GM18505 (cell line): ENCODE measurements around the gene TM9SF2.
"Not testable (repeated sequence)": the region's sequence is repeated elsewhere in the genome, so short reads cannot be mapped to it uniquely, and the experiment has no call there.

Source experiments
- ATAC-seq: cut with Tn5 transposase; IDR thresholded peaks from one replicate; pipeline ENCODE4 v1.9.1; 2021; ENCODE audit not compliant: unreplicated experiment
- POLR2A ChIP-seq: IDR thresholded peaks from 4 replicates; pipeline ENCODE4 v1.6.1; 2011; ENCODE audit warnings: borderline replicate concordance; ENCODE audit not compliant: insufficient read depth, insufficient read length; ENCODE audit errors: extremely low read depth

Gene TM9SF2

DNA sequence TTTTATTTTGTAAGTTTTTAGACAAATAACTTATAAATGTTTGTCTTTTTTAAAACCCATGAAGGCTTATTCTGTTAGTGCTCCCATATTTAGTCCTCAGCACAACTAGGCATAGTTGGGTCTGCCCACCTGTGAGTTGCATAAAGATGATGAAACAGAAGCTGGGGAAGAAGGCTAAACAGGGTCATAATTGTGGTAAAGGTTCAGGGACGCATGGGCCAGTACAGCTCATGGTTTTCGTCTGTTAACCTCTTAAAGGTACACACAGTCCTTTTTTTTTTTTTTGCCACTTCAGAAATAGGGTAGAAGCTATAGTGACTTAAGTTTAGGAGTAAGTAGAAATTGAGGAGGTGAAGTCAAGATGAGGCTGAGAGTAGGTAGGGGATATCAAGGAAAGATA, 58.3 kb downstream of the TM9SF2 start:
- ATAC-seq = no peak
- TF ChIP-seq POLR2A = no peak

DNA sequence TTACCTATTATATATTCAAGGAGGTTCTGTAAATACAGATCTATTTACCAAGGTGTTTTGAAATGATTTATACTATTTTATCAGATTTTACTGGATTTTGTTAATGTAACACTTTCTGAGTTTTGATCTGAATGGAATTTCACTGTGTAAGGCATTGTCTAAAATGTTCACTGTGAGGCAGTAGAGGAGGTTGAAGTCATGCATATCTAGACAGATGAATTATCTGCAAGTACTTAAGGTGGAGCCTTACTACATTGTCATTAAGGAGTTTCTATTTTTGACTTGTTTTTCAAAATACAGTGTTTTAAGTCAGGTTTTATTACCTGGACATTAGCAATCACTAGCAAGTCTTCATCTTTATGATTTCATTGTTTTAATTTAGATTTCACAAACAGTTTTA, 62.1 kb downstream of the TM9SF2 start:
- TF ChIP-seq POLR2A = no peak
- no peak for ATAC-seq

DNA sequence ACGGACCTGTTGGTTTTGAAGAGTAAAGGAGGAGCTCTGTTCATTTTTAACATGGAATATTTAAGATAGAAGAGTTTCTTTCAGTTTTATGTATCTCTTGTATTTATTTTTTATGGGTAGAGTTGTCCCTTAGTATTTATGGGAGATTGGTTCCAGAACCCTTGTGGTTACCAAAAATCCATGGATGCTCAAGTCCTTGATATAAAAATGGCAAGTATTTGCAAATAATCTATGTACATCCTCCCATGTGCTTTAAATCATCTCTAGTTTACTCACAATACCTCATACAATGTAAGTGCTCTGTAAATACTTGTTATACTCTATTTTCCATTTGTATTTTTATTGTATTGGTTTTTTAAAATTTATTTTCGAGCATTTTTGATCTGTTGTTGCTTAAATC, 63.1 kb downstream of the TM9SF2 start:
- no peak for ATAC-seq
- TF ChIP-seq POLR2A = no peak

DNA sequence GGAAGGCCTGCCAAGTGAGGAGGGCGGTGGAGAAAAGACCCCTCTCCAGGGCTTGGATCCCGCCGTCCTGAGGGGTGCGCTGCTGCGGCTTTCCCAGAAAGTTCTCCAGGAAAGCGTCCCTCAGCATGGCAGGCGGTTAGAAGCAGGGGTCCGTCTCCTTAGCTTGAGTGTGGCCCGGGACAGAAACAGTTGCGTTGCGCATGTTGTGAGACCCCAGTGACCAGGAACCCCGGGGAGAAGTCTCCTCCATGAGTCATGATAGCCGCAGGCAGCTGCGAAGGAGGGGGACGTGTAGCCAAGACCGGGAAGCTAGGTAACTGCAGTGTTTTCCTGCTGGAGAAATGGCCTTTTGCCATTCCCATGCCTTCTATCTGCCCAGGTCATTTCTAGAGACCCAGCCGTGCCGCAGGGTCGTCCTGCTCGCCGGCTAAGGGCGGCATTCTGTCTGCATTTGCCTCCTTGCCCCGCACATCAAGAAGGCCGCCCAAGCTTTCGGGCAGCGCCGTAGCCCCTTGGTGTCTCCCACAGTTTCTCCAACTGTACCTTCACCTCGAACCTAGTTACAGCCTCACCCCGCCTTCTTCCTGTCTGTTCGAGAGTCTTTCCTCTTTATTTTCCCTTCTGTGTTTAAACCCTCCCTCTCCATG, 64.3 kb downstream of the TM9SF2 start:
- no peak for ATAC-seq
- TF ChIP-seq POLR2A = peak; percentile 42

DNA sequence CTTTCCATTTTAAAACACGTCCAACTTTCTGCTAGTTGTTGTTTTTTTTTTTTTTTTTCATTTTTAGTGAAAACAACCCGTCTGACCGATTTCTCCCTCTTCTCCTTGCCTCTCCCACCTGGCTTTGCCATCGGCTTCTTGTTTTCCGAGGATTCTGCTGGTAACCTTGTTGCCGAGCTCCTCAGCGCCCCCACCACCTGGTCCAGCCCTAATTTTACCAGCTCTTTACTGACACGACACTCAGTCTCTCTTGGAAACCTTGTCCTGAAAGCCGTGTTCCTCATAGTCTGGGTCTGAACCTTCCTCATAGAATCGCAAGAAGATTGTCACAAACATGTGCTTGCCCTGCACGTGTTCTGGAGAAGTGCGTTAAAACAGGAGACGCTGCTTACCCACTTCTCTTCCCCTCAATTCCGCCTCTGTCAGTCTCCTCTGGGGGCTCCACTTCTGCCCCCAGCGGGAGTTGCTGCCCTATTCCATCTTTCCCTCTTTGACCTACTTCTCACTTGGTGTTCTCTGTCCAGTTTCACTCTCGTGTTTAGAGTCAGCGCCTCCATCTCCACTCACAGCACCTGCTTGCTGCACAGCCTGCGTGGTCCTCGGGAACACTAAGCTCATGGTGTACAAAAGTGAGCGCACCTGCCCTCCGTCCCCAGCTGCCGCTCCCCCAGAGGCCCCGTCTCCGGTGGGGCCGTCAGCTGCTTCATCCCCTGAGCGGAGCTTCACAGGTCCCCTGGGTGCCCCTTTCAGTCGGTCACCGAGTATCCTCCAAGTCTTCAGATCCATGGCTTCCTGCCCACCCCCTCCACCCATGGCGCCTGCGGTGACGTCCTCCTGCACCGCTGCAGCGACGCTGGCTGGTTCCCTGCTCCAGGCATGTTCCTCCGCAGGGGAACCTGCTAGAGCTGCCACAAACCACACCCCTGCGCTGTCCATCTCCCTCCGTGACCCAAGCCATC, 65.1 kb downstream of the TM9SF2 start:
- no peak for ATAC-seq
- no peak for TF ChIP-seq POLR2A

DNA sequence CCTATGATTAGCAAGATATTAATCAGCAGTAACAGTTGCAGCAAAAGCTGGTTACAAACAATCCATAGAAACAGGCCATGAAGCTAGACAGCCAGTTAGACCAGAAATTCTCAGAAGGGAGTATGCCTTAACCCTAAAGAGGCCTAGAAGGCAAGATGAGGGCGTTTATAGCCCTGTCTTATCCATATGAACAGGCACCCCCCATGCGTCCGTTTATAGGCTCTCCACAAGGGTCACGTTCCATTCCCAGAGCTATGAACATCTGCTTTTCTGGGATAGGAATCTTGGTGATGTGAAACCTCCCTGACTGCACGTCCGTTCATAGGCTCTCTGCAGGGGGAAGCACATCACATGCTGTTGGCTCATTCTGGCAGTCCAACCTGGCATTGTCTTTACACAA, 67.6 kb downstream of the TM9SF2 start:
- ATAC-seq = not testable (repeated sequence)

DNA sequence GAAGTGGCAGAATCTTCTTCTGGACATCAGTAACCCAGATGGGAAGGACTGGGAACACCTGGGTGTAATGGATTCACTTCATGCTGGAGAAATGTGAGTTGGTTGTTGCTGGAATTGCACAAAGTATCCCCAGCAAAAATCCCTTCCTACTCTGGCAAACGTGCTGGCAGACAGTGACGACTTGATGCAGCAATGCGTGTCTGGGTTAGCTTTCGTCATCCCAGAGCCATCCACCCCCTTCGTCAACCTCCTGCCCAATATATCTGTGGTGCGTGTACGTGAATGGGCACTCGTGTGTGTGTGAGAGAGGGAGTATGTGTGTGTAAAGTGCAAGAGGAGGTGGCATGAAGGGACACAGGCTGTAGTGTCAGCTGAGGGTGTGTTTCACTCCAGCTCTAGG, 70.9 kb downstream of the TM9SF2 start:
- no peak for TF ChIP-seq POLR2A
- ATAC-seq = no peak

DNA sequence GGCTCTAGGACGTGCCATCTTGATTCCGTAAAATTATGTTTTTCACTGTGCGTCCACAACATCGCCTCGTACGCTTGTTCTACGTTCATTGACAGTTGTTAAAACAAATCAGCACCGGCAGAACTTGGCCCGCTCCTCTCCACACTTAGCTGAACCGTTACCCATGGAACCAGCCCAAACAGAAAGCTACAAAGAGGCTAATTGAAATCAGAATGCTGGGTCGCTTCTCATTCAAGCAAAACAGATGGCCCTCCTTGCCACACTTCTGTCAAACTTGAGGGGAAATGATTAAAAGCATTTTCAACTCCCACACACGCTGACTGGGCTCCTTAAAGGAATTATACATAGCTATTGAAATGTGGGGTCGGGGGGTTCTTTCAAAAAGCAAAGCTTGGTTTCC, 71.6 kb downstream of the TM9SF2 start:
- no peak for TF ChIP-seq POLR2A

DNA sequence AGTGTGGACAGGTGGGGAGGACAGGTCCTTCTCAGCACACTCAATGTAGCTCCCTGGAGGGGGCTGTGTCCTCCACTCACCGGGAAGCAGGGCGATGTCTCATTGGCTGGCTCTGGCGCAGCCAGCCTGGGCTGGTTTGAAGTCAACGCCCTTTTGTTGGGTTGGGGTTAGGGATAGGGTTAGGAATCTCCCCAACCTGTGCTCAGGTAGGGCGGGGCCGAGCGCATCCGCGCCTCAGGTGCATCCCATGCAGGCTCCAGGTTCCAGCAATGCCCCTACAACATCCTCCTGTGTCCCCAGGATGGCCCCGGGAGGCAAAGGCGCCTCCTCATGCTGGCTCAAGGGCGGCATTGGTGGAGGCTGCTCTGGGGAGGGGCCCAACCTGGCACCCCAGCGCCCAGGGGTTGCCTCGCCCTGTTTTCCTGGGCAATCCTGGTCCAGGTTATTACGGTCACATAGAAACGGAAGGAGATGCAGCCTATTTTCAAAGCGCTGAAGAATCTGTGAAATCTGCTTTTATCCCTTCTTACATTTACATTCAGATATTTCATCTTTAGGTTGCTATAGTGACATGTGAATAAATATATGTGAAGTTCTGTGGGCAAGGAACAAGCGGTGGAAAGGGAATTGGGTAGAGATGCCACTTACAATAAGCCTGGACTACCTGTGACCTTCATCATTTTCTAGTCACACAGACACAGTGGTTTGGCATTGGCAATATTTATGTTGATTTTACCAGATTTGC, 74.3 kb downstream of the TM9SF2 start:
- ATAC-seq = no peak
- no peak for TF ChIP-seq POLR2A

More for the DNA sequence above, 71.6 kb downstream of the TM9SF2 start:
- no peak for ATAC-seq

DNA sequence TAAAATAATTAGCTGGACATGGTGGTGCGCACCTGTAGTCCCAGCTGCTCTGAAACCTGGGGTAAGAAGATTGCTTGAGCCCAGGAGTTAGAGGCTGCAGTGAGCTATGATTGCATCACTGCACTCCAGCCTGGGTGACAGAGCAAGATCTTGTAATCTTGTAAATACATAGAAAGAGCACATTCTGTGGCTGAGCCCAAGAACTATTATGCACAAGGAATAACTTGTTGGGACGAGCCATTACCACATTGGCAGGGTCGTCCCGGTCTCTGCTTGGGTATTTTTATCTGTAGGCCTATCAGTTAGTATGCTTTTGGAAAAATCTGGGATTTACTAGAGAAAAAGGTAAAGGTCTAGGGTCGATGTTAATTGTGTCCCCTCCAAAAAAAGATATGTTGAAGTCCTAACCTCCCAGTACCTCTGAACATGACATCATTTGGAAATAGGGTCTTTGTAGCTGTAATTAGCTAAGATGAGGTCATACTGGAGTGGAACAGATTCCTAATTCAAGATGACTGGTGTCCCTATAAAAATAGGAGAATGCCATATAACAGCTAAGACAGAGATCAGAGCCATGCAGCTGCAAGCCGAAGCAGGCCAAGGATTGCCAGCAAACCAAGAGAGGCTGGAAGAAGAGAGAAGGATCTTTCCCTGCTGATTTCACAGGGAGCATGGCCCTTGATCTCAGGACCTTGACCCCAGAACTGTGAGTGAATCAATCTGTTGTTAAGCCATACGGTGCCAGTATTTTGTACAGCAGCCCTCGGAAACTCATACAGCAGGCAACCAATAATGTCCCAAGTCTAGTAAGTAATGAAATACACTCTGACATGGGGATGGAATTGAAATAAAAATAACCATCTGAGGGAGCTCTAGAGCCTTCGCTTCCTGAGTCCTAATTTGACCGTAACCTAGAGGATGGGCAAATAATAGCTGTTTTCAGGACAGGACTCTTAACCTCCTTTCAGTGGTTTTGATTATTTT, 77.0 kb downstream of the TM9SF2 start:
- ATAC-seq = no peak
- TF ChIP-seq POLR2A = no peak

DNA sequence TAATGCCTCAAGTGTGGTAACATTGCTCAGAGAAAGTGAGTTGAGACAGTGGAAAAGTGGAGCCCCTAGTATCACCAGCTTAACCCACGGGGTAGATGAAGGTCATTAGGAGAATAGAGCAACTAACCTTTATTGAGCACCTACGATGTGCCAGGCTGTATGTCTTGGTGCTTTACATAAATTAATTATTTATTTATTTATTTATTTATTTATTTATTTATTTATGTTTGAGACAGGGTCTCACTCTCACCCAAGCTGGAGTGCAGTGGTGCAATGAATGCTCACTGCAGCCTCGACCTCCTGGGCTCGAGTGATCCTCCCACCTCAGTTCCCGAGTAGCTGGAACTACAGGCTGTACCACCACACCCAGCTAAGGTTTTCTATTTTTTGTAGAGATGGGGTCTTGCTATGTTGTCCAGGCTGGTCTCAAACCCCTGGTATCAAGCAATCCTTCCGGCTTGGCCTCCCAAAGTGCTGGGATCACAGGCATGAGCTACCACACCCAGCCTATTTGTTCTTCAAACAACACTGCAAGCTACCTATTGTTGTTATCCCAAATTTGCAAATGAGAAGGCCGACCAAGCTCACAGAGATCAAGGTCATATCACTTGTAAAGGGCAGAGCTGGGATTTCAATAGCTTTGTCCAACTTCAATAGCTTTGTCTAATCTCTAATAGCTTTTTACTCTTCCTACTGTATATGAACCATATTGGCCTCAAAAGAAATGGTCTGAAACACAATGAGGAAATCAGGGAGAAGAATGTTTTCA, 79.4 kb downstream of the TM9SF2 start:
- no peak for TF ChIP-seq POLR2A
- no peak for ATAC-seq

DNA sequence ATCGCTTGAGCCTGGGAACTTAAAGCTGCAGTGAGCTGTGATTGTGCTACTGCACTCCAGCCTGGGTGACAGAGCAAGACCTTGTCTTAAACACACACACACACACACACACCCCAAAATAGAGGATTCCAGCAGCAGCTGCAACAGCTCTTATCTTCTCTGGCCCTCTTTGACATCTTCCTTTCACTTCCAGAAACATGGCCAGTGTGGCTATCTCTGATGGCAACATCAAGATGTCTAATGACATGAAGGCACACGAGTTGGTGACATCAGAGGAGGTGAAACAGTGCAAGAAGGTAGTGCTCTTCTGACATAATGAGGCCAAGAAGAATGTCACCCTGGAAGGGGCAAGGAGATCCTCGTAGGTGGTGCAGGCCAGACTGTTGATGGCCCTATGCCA, 81.2 kb downstream of the TM9SF2 start:
- ATAC-seq = no peak
- no peak for TF ChIP-seq POLR2A

DNA sequence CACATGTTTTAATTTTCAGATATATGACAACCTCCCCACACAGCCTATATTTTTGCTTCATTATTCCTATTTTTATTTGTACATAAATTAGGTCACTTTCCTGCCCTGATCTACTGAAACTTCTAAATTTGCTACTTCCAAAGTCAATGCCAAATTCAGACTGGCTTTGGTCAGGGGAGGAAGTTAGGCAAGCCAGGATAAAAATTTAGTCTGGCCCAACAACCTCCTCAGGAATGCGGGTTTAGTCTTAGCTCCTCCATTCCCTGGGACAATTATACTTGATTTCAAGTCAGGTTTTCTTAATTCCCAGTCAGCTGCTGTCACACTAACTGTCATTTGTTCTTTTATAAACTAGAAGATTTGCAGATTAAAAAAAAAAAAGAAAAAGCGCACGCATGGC, 84.3 kb downstream of the TM9SF2 start:
- ATAC-seq = no peak
- no peak for TF ChIP-seq POLR2A

DNA sequence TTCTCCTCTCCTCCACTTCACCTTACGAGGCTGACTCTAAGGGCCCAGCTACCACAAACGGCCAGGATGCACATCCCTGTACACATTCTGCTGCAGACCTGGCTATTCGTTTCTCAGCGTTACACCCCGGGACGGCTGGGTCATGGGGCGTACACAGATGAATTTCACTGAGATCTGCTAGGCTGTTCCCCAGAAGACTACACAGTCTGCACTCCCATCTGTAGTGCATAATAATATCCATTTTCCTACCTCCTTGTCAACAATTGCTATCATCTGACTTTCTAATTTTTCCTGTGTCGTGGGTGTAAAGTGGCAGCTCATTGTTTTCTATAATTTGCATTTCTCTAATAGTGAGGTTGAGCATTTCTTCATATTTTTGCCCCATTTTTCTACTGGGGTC, 85.7 kb downstream of the TM9SF2 start:
- TF ChIP-seq POLR2A = no peak
- ATAC-seq = no peak
